GM23338 (cell line): Measurements from ENCODE around the gene TSPAN10. TPM values are rescaled to one million over a fixed set of nuclear protein-coding genes. Genes with fewer than 3 reads are reported as not detected.

Experiments
- ATAC-seq: fragments of 200-7000 bp; cut with Tn5 transposase; 3 replicates; pipeline ENCODE4 v1.9.1; 2020
- DNase-seq: peaks from one replicate; pipeline ENCODE4 v3.0.0-alpha.2; 2015; ENCODE audit warnings: low spot score
- H2AFZ ChIP-seq: fragments of 200-600 bp; sonication (generic); 2 replicates; pipeline ENCODE4 v1.8.0; 2016; ENCODE audit warnings: antibody characterized with exemption, mild to moderate bottlenecking, moderate library complexity
- H3F3A ChIP-seq: fragments of 200-600 bp; sonication (generic); replicated peaks from 2 replicates; pipeline ENCODE4 v1.8.0; 2017; ENCODE audit warnings: antibody characterized with exemption, mixed run types, low read depth
- H3K27ac ChIP-seq: fragments of 200-600 bp; sonication (generic); 2 replicates; pipeline ENCODE4 v1.6.1; 2016; ENCODE audit warnings: low read depth
- H3K27me3 ChIP-seq: fragments of 200-600 bp; sonication (generic); 2 replicates; pipeline ENCODE4 v1.8.0; 2016; ENCODE audit warnings: mild to moderate bottlenecking, mixed run types, moderate library complexity; ENCODE audit not compliant: insufficient read depth
- H3K36me3 ChIP-seq: fragments of 200-600 bp; sonication (generic); 2 replicates; pipeline ENCODE4 v1.8.0; 2016; ENCODE audit warnings: mild to moderate bottlenecking; ENCODE audit not compliant: insufficient read depth
- H3K4me1 ChIP-seq: fragments of 200-600 bp; sonication (generic); 2 replicates; pipeline ENCODE4 v1.8.0; 2016; ENCODE audit warnings: mild to moderate bottlenecking, moderate library complexity; ENCODE audit not compliant: insufficient read depth
- H3K4me2 ChIP-seq: fragments of 200-600 bp; sonication (generic); 2 replicates; pipeline ENCODE4 v1.7.1; 2017; ENCODE audit warnings: mixed run types
- H3K4me3 ChIP-seq: fragments of 200-600 bp; sonication (generic); 2 replicates; pipeline ENCODE4 v1.6.1; 2016; ENCODE audit warnings: mixed run types
- H3K79me2 ChIP-seq: fragments of 200-600 bp; sonication (generic); replicated peaks from 2 replicates; pipeline ENCODE4 v1.8.0; 2017; ENCODE audit warnings: mild to moderate bottlenecking; ENCODE audit not compliant: insufficient read depth
- H3K9me2 ChIP-seq: fragments of 200-600 bp; sonication (generic); 2 replicates; pipeline ENCODE4 v1.8.0; 2017; ENCODE audit not compliant: insufficient read depth
- H4K20me1 ChIP-seq: fragments of 200-600 bp; sonication (generic); replicated peaks from 2 replicates; pipeline ENCODE4 v1.8.0; 2017; ENCODE audit warnings: mild to moderate bottlenecking; ENCODE audit not compliant: insufficient read depth
- H3K27ac Mint-ChIP-seq: 2 replicates; pipeline ENCODE4 v1.8.0; 2020; ENCODE audit warnings: inconsistent platforms, mild to moderate bottlenecking, moderate library complexity, mixed read lengths
- H3K27me3 Mint-ChIP-seq: 3 replicates; pipeline ENCODE4 v1.8.0; 2022; ENCODE audit warnings: low read depth, mild to moderate bottlenecking, moderate library complexity, mixed read lengths, inconsistent platforms; ENCODE audit not compliant: insufficient read depth, poor library complexity
- H3K36me3 Mint-ChIP-seq: 3 replicates; pipeline ENCODE4 v1.8.0; 2021; ENCODE audit warnings: low read depth, mild to moderate bottlenecking, inconsistent platforms, moderate library complexity, mixed read lengths
- H3K4me1 Mint-ChIP-seq: 3 replicates; pipeline ENCODE4 v1.8.0; 2020; ENCODE audit warnings: mild to moderate bottlenecking, inconsistent platforms, mixed read lengths
- H3K4me3 Mint-ChIP-seq: 3 replicates; pipeline ENCODE4 v1.8.0; 2021; ENCODE audit warnings: moderate library complexity, mild to moderate bottlenecking, inconsistent platforms, mixed read lengths
- H3K9me3 Mint-ChIP-seq: 3 replicates; pipeline ENCODE4 v1.8.0; 2020; ENCODE audit warnings: moderate library complexity, mild to moderate bottlenecking, inconsistent platforms, mixed read lengths
- CTCF ChIP-seq, 2 experiments: fragments of 200-600 bp in 1 of 2; sonication (generic) in 1 of 2; conservative IDR thresholded peaks; 2 replicates each; pipeline versions ENCODE4 v1.5.1 to v1.6.1; 2016 to 2017; ENCODE audit warnings: antibody characterized with exemption in 2 of 2, low read depth in 2 of 2, mild to moderate bottlenecking in 2 of 2, moderate library complexity in 1 of 2
- ETS1 ChIP-seq: IDR thresholded peaks from 2 replicates; pipeline ENCODE4 v1.6.1; 2016; ENCODE audit warnings: antibody characterized with exemption
- EZH2 ChIP-seq: fragments of 200-600 bp; sonication (generic); IDR thresholded peaks from one replicate; pipeline ENCODE4 v1.8.0; 2017; ENCODE audit warnings: antibody characterized with exemption, mild to moderate bottlenecking, low read depth; ENCODE audit not compliant: unreplicated experiment
- POLR2AphosphoS5 ChIP-seq: IDR thresholded peaks from 2 replicates; pipeline ENCODE4 v1.6.1; 2016; ENCODE audit warnings: antibody characterized with exemption, low read depth
- REST ChIP-seq: IDR thresholded peaks from one replicate; pipeline ENCODE4 v1.6.1; 2018; ENCODE audit warnings: antibody characterized with exemption; ENCODE audit not compliant: unreplicated experiment
- ZNF462 ChIP-seq: fragments of 250-450 bp; sonication (Bioruptor Pico); IDR thresholded peaks from 2 replicates; pipeline ENCODE4 v1.5.0; 2020; ENCODE audit warnings: mild to moderate bottlenecking, moderate library complexity
- polyA plus RNA-seq: library from polyadenylated mRNA; unstranded; fragments of >200 nt; fragmentation: Nextera tagmentation; extraction: Ambion mirVana; gene quantifications from 2 replicates; pipeline ENCODE4 v1.2.1, GENCODE V29; 2016
- total RNA-seq: library from RNA; depleted of rRNA; stranded (reverse); fragments of >200 nt; shearing (Covaris generic); gene quantifications from 2 replicates; pipeline ENCODE4 v1.2.3, GENCODE V29; 2014

The TSPAN10 gene
- total and polyA plus RNA-seq, 2 experiments from 2014 or later, result 0.66 to 1.2 TPM

GRCh38 chr17:81648013-81648706, 11.2 kb downstream of the TSPAN10 start:
- Histone ChIP-seq H3K4me3 (peak overlapping the region; percentile 58), H3K4me2 (peak overlapping the region; percentile 84)
- peak overlapping the region; percentile 67 for H3K4me3 Mint-ChIP-seq

More at GRCh38 chr17:81648013-81648706, 11.2 kb downstream of the TSPAN10 start:
- Mint-ChIP-seq H3K4me1 (peaks cover 9% of the 10 kb centered on the region), H3K27ac (no peak overlapping the region), H3K27me3 (peaks cover 37% of the 10 kb centered on the region), H3K36me3 (no peaks in the 10 kb centered on the region), H3K9me3 (peaks cover 9% of the 10 kb centered on the region; the same call in 1 of the 3 replicates)
- no peaks in the 10 kb centered on the region for H3K9me2 ChIP-seq
- peaks cover 34% of the 10 kb centered on the region for H3K27me3 ChIP-seq
- TF ChIP-seq POLR2AphosphoS5 (no peak), ZNF462 (CRISPR knock-in tag) (no peak), ETS1 (no peak), CTCF (conservative IDR thresholded peaks at IDR 0.05; ENCODE audit: low read depth in 2 of 2) (0 out of 4 replicates have a peak, but pooled peaks of 1 of the 2 experiments have one; percentile 9), EZH2 (peak; percentile 23), REST (no peak)
- H2AFZ ChIP-seq, result peak overlapping the region; percentile 97
- no peaks in the 10 kb centered on the region for H3K36me3 ChIP-seq
- peaks cover 19% of the 10 kb centered on the region for H3K4me1 ChIP-seq
- ATAC-seq (peak; percentile 72), DNase-seq (peak; percentile 68)
- H3K79me2 ChIP-seq, result no peaks in the 10 kb centered on the region
- H4K20me1 ChIP-seq, result no peaks in the 10 kb centered on the region
- no peak overlapping the region for H3K27ac ChIP-seq
- peaks cover 13% of the 10 kb centered on the region; the same call in 1 of the 2 replicates for H3F3A ChIP-seq
